Calu3 (cell line): ENCODE data around the gene COL5A1. TPM values are rescaled to one million over a fixed set of nuclear protein-coding genes. Genes with fewer than 3 reads are reported as not detected.

Experiments used
- BruUV-seq: library from RNA; stranded (reverse); fragments of 400-500 nt; replicated peaks from 2 replicates; lab custom pipeline; 2021; lab: Mats Ljungman, UMichigan
- CTCF ChIA-PET: fragments of 300-600 bp; sonication (Branson Sonifier 250); formaldehyde crosslinking; loops from one replicate; lab custom pipeline; 2022; ENCODE audit warnings: antibody characterized with exemption; lab: Charles Lee
- DNase-seq: peaks from one replicate; pipeline ENCODE4 v3.0.0; 2022
- H3K27ac Mint-ChIP-seq: one replicate; pipeline ENCODE4 v1.8.0; 2022; ENCODE audit warnings: mixed read lengths; ENCODE audit not compliant: unreplicated experiment
- H3K27me3 Mint-ChIP-seq: one replicate; pipeline ENCODE4 v1.8.0; 2022; ENCODE audit warnings: mixed read lengths; ENCODE audit not compliant: unreplicated experiment
- H3K36me3 Mint-ChIP-seq: one replicate; pipeline ENCODE4 v1.8.0; 2022; ENCODE audit warnings: mild to moderate bottlenecking, moderate library complexity, mixed read lengths; ENCODE audit not compliant: insufficient read depth, unreplicated experiment
- H3K4me1 Mint-ChIP-seq: one replicate; pipeline ENCODE4 v1.8.0; 2022; ENCODE audit warnings: mild to moderate bottlenecking, low read depth, mixed read lengths; ENCODE audit not compliant: unreplicated experiment
- H3K4me3 Mint-ChIP-seq: one replicate; pipeline ENCODE4 v1.8.0; 2022; ENCODE audit warnings: mild to moderate bottlenecking, low read depth, moderate library complexity, mixed read lengths; ENCODE audit not compliant: unreplicated experiment
- H3K9me3 Mint-ChIP-seq: one replicate; pipeline ENCODE4 v1.8.0; 2022; ENCODE audit warnings: low read depth, mixed read lengths; ENCODE audit not compliant: unreplicated experiment
- intact Hi-C: fragments of 100-400 bp; cut with micrococcal nuclease; formaldehyde crosslinking; loops from one replicate; pipeline ENCODE4 v1.10.0; 2022; ENCODE audit not compliant: unreplicated experiment
- total RNA-seq: library from RNA; stranded (reverse); gene quantifications from 2 replicates; pipeline ENCODE4 v1.2.3, GENCODE V29; 2022
- TF ChIP-seq, protein P1 (sequence below): fragments of 200-600 bp; IDR thresholded peaks from one replicate; pipeline ENCODE4 v1.8.0; 2022; ENCODE audit warnings: antibody characterized with exemption; ENCODE audit not compliant: unreplicated experiment

COL5A1 gene
- total RNA-seq, 1 experiment from 2014 or later = not detected

DNA sequence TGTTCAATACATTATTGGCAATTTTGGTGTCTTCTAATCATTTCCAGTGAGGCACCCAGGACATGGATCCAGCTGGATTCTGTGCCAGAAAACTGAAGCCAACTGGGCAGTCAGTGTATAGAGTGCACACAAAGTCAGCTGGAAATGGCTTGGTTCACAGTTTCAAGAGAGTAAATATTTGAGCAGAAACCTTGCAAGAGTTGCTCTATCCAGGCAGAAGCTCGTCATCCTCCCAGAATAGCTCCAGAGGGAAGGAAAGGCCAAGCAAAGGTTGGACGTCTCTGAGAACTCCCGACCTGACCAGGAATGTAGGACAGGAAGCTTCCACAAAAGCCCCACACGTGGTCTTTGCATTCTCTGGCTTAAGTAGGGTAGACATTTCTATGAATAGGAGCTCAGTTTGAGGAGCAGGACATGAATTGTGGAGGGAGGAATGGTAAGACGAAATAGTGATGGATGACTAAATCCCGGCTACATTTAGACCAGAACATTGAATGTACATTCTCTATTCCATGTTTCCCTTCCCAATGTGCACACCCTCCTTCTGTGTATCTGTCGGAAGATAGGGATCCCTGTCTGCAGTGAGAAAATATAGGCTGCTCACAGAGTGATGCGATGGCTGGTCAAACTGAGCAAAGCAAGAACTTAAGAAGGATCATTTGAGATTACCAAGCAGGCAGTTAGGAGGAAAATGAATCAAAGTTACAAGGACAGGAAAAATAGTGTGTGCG is 166.3 kb downstream of the COL5A1 start:
- no peaks in the 10 kb centered on the region for H3K36me3 Mint-ChIP-seq
- no peak for DNase-seq
- H3K27me3 Mint-ChIP-seq = no peaks in the 10 kb centered on the region
- no TSS peak for BruUV-seq
- no peaks in the 10 kb centered on the region for H3K9me3 Mint-ChIP-seq
- no peaks in the 10 kb centered on the region for H3K4me1 Mint-ChIP-seq
- intact Hi-C loops = no loop called here
- TF ChIP-seq, protein P1, sequence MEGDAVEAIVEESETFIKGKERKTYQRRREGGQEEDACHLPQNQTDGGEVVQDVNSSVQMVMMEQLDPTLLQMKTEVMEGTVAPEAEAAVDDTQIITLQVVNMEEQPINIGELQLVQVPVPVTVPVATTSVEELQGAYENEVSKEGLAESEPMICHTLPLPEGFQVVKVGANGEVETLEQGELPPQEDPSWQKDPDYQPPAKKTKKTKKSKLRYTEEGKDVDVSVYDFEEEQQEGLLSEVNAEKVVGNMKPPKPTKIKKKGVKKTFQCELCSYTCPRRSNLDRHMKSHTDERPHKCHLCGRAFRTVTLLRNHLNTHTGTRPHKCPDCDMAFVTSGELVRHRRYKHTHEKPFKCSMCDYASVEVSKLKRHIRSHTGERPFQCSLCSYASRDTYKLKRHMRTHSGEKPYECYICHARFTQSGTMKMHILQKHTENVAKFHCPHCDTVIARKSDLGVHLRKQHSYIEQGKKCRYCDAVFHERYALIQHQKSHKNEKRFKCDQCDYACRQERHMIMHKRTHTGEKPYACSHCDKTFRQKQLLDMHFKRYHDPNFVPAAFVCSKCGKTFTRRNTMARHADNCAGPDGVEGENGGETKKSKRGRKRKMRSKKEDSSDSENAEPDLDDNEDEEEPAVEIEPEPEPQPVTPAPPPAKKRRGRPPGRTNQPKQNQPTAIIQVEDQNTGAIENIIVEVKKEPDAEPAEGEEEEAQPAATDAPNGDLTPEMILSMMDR = no peak
- CTCF ChIA-PET = no interaction called here
- H3K27ac Mint-ChIP-seq = no peak overlapping the region
- no peak overlapping the region for H3K4me3 Mint-ChIP-seq

DNA sequence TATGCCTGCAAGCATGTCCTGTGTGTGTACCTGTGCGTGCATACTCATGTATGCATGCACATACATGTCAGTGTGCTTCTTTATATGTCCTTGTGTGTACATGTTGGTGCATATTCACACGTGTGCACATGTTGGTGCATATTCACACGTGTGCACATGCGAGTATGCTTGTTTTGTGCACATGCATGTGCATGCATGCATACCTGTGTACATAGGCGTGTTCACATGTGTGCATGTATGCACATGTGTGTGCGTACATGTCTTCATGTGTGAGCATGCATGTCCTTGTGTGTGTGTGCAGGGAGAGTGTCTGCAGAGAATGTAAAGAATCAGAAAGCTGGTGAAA is 166.8 kb downstream of the COL5A1 start:
- Mint-ChIP-seq H3K9me3 (no peaks in the 10 kb centered on the region), H3K27ac (no peak overlapping the region)
- intact Hi-C loops = no loop called here

DNA sequence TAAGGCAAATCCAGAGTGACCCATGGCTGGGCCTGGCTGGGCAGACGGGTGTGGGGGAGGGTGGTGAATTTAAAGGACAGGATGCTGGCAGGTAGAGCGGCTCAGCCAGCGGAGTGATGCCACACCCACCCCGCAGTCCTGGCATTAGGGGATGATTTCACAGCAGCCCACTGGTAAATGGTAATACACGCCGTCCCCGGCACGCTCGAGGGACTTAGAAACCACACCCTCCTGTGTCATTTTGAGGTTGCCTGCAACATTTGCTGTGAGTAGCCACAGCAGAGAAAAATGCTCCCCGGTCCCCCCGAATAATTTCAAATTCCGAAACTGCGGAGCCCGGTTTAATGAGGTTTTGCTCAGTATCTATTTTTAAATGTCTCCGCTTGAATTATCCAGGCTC is 167.7 kb downstream of the COL5A1 start:
- Mint-ChIP-seq H3K27me3 (no peaks in the 10 kb centered on the region), H3K36me3 (no peaks in the 10 kb centered on the region), H3K4me1 (no peaks in the 10 kb centered on the region), H3K27ac (no peak overlapping the region), H3K9me3 (no peaks in the 10 kb centered on the region), H3K4me3 (no peak overlapping the region)
- TF ChIP-seq, protein P1 = no peak
- no peak for DNase-seq
- intact Hi-C loops = no loop called here
- BruUV-seq = no TSS peak
- CTCF ChIA-PET = no interaction called here

More for the DNA sequence above, 166.8 kb downstream of the COL5A1 start:
- TF ChIP-seq, protein P1 = no peak
- Mint-ChIP-seq H3K4me3 (no peak overlapping the region), H3K27me3 (no peaks in the 10 kb centered on the region), H3K36me3 (no peaks in the 10 kb centered on the region), H3K4me1 (no peaks in the 10 kb centered on the region)
- CTCF ChIA-PET = no interaction called here
- BruUV-seq = no TSS peak
- DNase-seq = no peak

DNA sequence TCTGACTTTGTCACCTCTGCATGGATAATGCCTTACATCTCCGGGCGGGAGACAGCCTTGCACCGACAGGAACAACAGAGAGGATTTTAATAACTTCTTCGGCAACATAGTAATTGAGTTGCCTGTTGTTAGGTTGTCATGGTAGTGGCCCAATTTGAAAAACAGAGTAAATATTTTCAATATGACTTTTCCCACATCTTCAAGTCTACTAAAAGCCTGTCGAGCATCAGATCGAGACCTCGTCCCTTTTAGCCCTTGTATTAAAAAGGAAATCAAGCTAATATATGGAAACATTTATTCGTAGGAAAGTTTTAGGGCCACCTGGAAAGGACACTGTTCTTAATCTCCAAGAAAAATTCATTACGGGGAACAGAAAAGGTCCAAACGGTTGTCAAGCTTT is 168.2 kb downstream of the COL5A1 start:
- BruUV-seq = no TSS peak
- intact Hi-C loops = no loop called here
- CTCF ChIA-PET = no interaction called here
- H3K4me1 Mint-ChIP-seq = no peaks in the 10 kb centered on the region
- H3K36me3 Mint-ChIP-seq = no peaks in the 10 kb centered on the region
- H3K4me3 Mint-ChIP-seq = no peak overlapping the region
- TF ChIP-seq, protein P1 = no peak
- no peak overlapping the region for H3K27ac Mint-ChIP-seq
- H3K27me3 Mint-ChIP-seq = no peaks in the 10 kb centered on the region
- H3K9me3 Mint-ChIP-seq = no peaks in the 10 kb centered on the region
- no peak for DNase-seq
